CD4-positive, alpha-beta T cell treated with Interleukin-2 at 100 ng/mL for 4 hours (primary cell): Measurements from ENCODE around the gene BEND3.

Experiments used
- DNase-seq: peaks from one replicate; pipeline ENCODE4 v3.0.0-alpha.2; 2020; ENCODE audit warnings: low spot score

The BEND3 gene

GRCh38 chr6:107083047-107083768, 32.1 kb downstream of the BEND3 start:
- DNase-seq = no peak

GRCh38 chr6:107082045-107082444, 33.3 kb downstream of the BEND3 start:
- DNase-seq = no peak

- DNase-seq = no peak
Observed at GRCh38 chr6:107080036-107080435, 35.3 kb downstream of the BEND3 start.

- DNase-seq = no peak
Observed at GRCh38 chr6:107079429-107079828, 35.9 kb downstream of the BEND3 start.

GRCh38 chr6:107077710-107078109, 37.6 kb downstream of the BEND3 start:
- no peak for DNase-seq

GRCh38 chr6:107075951-107076381, 39.3 kb downstream of the BEND3 start:
- DNase-seq = no peak

- DNase-seq = no peak
Observed at GRCh38 chr6:107070686-107071085, 44.6 kb downstream of the BEND3 start.

- no peak for DNase-seq
Observed at GRCh38 chr6:107069631-107070548, 45.4 kb downstream of the BEND3 start.

GRCh38 chr6:107068691-107069630, 46.4 kb downstream of the BEND3 start:
- DNase-seq = no peak

- no peak for DNase-seq
Observed at GRCh38 chr6:107066697-107067659, 48.3 kb downstream of the BEND3 start.

- DNase-seq = no peak
Observed at GRCh38 chr6:107064579-107065065, 50.7 kb downstream of the BEND3 start.

- no peak for DNase-seq
Observed at GRCh38 chr6:107062691-107063090, 52.6 kb downstream of the BEND3 start.

- DNase-seq = peak; percentile 7
Observed at GRCh38 chr6:107061125-107062020, 53.9 kb downstream of the BEND3 start.

- no peak for DNase-seq
Observed at GRCh38 chr6:107060704-107061103, 54.6 kb downstream of the BEND3 start.

- DNase-seq = no peak
Observed at GRCh38 chr6:107059606-107060005, 55.7 kb downstream of the BEND3 start.

GRCh38 chr6:107057679-107058078, 57.6 kb downstream of the BEND3 start:
- no peak for DNase-seq

- DNase-seq = no peak
Observed at GRCh38 chr6:107056796-107057195, 58.5 kb downstream of the BEND3 start.

GRCh38 chr6:107047807-107048206, 67.5 kb downstream of the BEND3 start:
- DNase-seq = no peak

- DNase-seq = no peak
Observed at GRCh38 chr6:107045826-107046675, 69.3 kb downstream of the BEND3 start.
